ENCODE measurements around the gene AFF2. TPM values are rescaled to one million over a fixed set of nuclear protein-coding genes. Genes with fewer than 3 reads are reported as not detected.

AFF2 gene
- polyA plus RNA-seq, 2 donors: 0.01 to 0.02 TPM

GRCh38 chrX:148961985-148962384, 461.6 kb downstream of the AFF2 start:
- Histone ChIP-seq H3K27ac (ENCODE audit: low read depth in 2 of 2, low read length in 1 of 2) (no peak overlapping the region), H3K9me3 (ENCODE audit: control insufficient read depth in 2 of 2, insufficient read depth in 1 of 2, low read depth in 1 of 2, low read length in 1 of 2) (peaks cover 0 to 3% of the 10 kb centered on the region in 2 donors)
- 78 to 86% methylated on average over 4 of the region's 4 CpGs for WGBS, 2 donors

GRCh38 chrX:148976571-148977400, 476.4 kb downstream of the AFF2 start:
- 51 to 64% methylated on average over 8 of the region's 8 CpGs for WGBS, 2 donors
- no peaks in the 10 kb centered on the region for H3K9me3 ChIP-seq (ENCODE audit: control insufficient read depth in 2 of 2, insufficient read depth in 1 of 2, low read depth in 1 of 2, low read length in 1 of 2)
- no peaks in the 10 kb centered on the region for H3K4me1 ChIP-seq (ENCODE audit: control insufficient read depth in 2 of 2, insufficient read depth in 2 of 2, low read length in 1 of 2)
- H3K27me3 ChIP-seq (ENCODE audit: control insufficient read depth in 1 of 2, insufficient read depth in 2 of 2, low read length in 2 of 2): no peaks in the 10 kb centered on the region
- H3K36me3 ChIP-seq (ENCODE audit: control insufficient read depth in 2 of 2, insufficient read depth in 2 of 2, low read length in 1 of 2): no peaks in the 10 kb centered on the region
- H3K27ac ChIP-seq (ENCODE audit: low read depth in 2 of 2, low read length in 1 of 2): no peak overlapping the region
- H3K4me3 ChIP-seq (ENCODE audit: low read depth in 1 of 2, low read length in 2 of 2): no peak overlapping the region

More at GRCh38 chrX:148961985-148962384, 461.6 kb downstream of the AFF2 start:
- Histone ChIP-seq H3K4me3 (ENCODE audit: low read depth in 1 of 2, low read length in 2 of 2) (no peak overlapping the region), H3K36me3 (ENCODE audit: control insufficient read depth in 2 of 2, insufficient read depth in 2 of 2, low read length in 1 of 2) (no peaks in the 10 kb centered on the region), H3K27me3 (ENCODE audit: control insufficient read depth in 1 of 2, insufficient read depth in 2 of 2, low read length in 2 of 2) (no peaks in the 10 kb centered on the region), H3K4me1 (ENCODE audit: control insufficient read depth in 2 of 2, insufficient read depth in 2 of 2, low read length in 1 of 2) (no peaks in the 10 kb centered on the region)

- no peaks in the 10 kb centered on the region for H3K27me3 ChIP-seq (ENCODE audit: control insufficient read depth in 1 of 2, insufficient read depth in 2 of 2, low read length in 2 of 2)
- 78 to 88% methylated on average over 4 of the region's 4 CpGs for WGBS, 2 donors
- H3K36me3 ChIP-seq (ENCODE audit: control insufficient read depth in 2 of 2, insufficient read depth in 2 of 2, low read length in 1 of 2): no peaks in the 10 kb centered on the region
- no peaks in the 10 kb centered on the region for H3K4me1 ChIP-seq (ENCODE audit: control insufficient read depth in 2 of 2, insufficient read depth in 2 of 2, low read length in 1 of 2)
- no peak overlapping the region for H3K4me3 ChIP-seq (ENCODE audit: low read depth in 1 of 2, low read length in 2 of 2)
- H3K9me3 ChIP-seq (ENCODE audit: control insufficient read depth in 2 of 2, insufficient read depth in 1 of 2, low read depth in 1 of 2, low read length in 1 of 2): no peaks in the 10 kb centered on the region
- H3K27ac ChIP-seq (ENCODE audit: low read depth in 2 of 2, low read length in 1 of 2): no peak overlapping the region
These were observed 479.4 kb downstream of the AFF2 start for GRCh38 chrX:148979786-148980185.

DNA sequence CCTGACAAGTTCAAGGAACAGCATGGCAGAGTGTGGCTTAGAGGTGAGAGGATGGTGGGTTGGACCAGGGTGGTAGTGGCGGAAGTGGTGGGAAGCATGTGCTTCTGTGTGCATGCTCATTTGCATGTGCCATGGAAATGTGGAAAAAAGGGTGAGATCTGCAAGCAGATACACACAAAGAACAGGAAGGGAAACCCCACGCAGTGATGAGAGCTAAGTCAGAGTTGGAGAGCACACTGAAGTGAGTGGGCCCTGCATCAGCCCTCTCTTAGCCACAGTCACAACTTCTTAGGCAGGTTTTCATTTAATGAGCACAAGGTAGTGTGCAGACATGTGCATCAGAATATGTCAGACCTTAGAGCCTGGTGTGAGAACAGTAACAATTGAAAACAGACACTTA, 483.8 kb downstream of the AFF2 start:
- WGBS, 2 donors: 66 to 84% methylated on average over 2 of the region's 2 CpGs
- Histone ChIP-seq H3K4me3 (ENCODE audit: low read depth in 1 of 2, low read length in 2 of 2) (no peak overlapping the region), H3K9me3 (ENCODE audit: control insufficient read depth in 2 of 2, insufficient read depth in 1 of 2, low read depth in 1 of 2, low read length in 1 of 2) (no peaks in the 10 kb centered on the region), H3K36me3 (ENCODE audit: control insufficient read depth in 2 of 2, insufficient read depth in 2 of 2, low read length in 1 of 2) (no peaks in the 10 kb centered on the region), H3K4me1 (ENCODE audit: control insufficient read depth in 2 of 2, insufficient read depth in 2 of 2, low read length in 1 of 2) (no peaks in the 10 kb centered on the region), H3K27me3 (ENCODE audit: control insufficient read depth in 1 of 2, insufficient read depth in 2 of 2, low read length in 2 of 2) (no peaks in the 10 kb centered on the region), H3K27ac (ENCODE audit: low read depth in 2 of 2, low read length in 1 of 2) (no peak overlapping the region)

DNA sequence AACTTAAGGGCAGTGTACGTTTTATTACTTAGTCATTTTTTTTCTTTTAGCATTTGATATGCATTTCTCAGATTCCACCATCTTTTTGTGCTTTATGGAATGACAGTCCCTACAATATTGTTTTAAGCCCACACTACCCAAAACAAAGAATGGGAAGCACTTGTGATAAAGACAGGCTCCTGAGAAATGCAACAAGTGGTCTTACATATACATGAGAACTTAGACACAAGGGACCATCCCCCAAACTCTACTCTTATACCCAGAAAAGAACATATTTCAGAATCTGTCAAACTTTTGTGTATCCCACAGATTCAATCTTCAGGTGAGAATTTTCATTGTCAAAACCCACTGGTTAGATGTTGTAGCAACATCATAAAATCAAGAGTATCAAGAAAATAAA, 491.1 kb downstream of the AFF2 start:
- H3K27ac ChIP-seq (ENCODE audit: low read depth in 2 of 2, low read length in 1 of 2): no peak overlapping the region
- no peaks in the 10 kb centered on the region for H3K27me3 ChIP-seq (ENCODE audit: control insufficient read depth in 1 of 2, insufficient read depth in 2 of 2, low read length in 2 of 2)
- no peaks in the 10 kb centered on the region for H3K9me3 ChIP-seq (ENCODE audit: control insufficient read depth in 2 of 2, insufficient read depth in 1 of 2, low read depth in 1 of 2, low read length in 1 of 2)
- no peak overlapping the region for H3K4me3 ChIP-seq (ENCODE audit: low read depth in 1 of 2, low read length in 2 of 2)
- H3K36me3 ChIP-seq (ENCODE audit: control insufficient read depth in 2 of 2, insufficient read depth in 2 of 2, low read length in 1 of 2): no peaks in the 10 kb centered on the region
- 50 to 67% methylated on average over 1 of the region's 1 CpG for WGBS, 2 donors
- no peaks in the 10 kb centered on the region for H3K4me1 ChIP-seq (ENCODE audit: control insufficient read depth in 2 of 2, insufficient read depth in 2 of 2, low read length in 1 of 2)

GRCh38 chrX:148995661-148996060, 495.2 kb downstream of the AFF2 start:
- no peaks in the 10 kb centered on the region for H3K27me3 ChIP-seq (ENCODE audit: control insufficient read depth in 1 of 2, insufficient read depth in 2 of 2, low read length in 2 of 2)
- H3K4me1 ChIP-seq (ENCODE audit: control insufficient read depth in 2 of 2, insufficient read depth in 2 of 2, low read length in 1 of 2): no peaks in the 10 kb centered on the region
- no peaks in the 10 kb centered on the region for H3K36me3 ChIP-seq (ENCODE audit: control insufficient read depth in 2 of 2, insufficient read depth in 2 of 2, low read length in 1 of 2)
- WGBS, 2 donors: 53 to 54% methylated on average over 3 of the region's 3 CpGs
- H3K9me3 ChIP-seq (ENCODE audit: control insufficient read depth in 2 of 2, insufficient read depth in 1 of 2, low read depth in 1 of 2, low read length in 1 of 2): no peaks in the 10 kb centered on the region
- no peak overlapping the region for H3K27ac ChIP-seq (ENCODE audit: low read depth in 2 of 2, low read length in 1 of 2)
- no peak overlapping the region for H3K4me3 ChIP-seq (ENCODE audit: low read depth in 1 of 2, low read length in 2 of 2)

- Histone ChIP-seq H3K27me3 (ENCODE audit: control insufficient read depth in 1 of 2, insufficient read depth in 2 of 2, low read length in 2 of 2) (no peaks in the 10 kb centered on the region), H3K4me1 (ENCODE audit: control insufficient read depth in 2 of 2, insufficient read depth in 2 of 2, low read length in 1 of 2) (no peaks in the 10 kb centered on the region), H3K9me3 (ENCODE audit: control insufficient read depth in 2 of 2, insufficient read depth in 1 of 2, low read depth in 1 of 2, low read length in 1 of 2) (no peaks in the 10 kb centered on the region), H3K36me3 (ENCODE audit: control insufficient read depth in 2 of 2, insufficient read depth in 2 of 2, low read length in 1 of 2) (no peaks in the 10 kb centered on the region), H3K27ac (ENCODE audit: low read depth in 2 of 2, low read length in 1 of 2) (no peak overlapping the region), H3K4me3 (ENCODE audit: low read depth in 1 of 2, low read length in 2 of 2) (no peak overlapping the region)
- WGBS, 2 donors: 60 to 70% methylated on average over 3 of the region's 3 CpGs
These were observed 501.9 kb downstream of the AFF2 start for GRCh38 chrX:149002320-149002719.

- Histone ChIP-seq H3K4me1 (ENCODE audit: control insufficient read depth in 2 of 2, insufficient read depth in 2 of 2, low read length in 1 of 2) (no peaks in the 10 kb centered on the region), H3K36me3 (ENCODE audit: control insufficient read depth in 2 of 2, insufficient read depth in 2 of 2, low read length in 1 of 2) (no peaks in the 10 kb centered on the region), H3K4me3 (ENCODE audit: low read depth in 1 of 2, low read length in 2 of 2) (no peak overlapping the region), H3K27ac (ENCODE audit: low read depth in 2 of 2, low read length in 1 of 2) (no peak overlapping the region), H3K9me3 (ENCODE audit: control insufficient read depth in 2 of 2, insufficient read depth in 1 of 2, low read depth in 1 of 2, low read length in 1 of 2) (no peaks in the 10 kb centered on the region), H3K27me3 (ENCODE audit: control insufficient read depth in 1 of 2, insufficient read depth in 2 of 2, low read length in 2 of 2) (no peaks in the 10 kb centered on the region)
- 40 to 57% methylated on average over 5 of the region's 5 CpGs for WGBS, 2 donors
These were observed 503.6 kb downstream of the AFF2 start for GRCh38 chrX:149003863-149004660.

DNA sequence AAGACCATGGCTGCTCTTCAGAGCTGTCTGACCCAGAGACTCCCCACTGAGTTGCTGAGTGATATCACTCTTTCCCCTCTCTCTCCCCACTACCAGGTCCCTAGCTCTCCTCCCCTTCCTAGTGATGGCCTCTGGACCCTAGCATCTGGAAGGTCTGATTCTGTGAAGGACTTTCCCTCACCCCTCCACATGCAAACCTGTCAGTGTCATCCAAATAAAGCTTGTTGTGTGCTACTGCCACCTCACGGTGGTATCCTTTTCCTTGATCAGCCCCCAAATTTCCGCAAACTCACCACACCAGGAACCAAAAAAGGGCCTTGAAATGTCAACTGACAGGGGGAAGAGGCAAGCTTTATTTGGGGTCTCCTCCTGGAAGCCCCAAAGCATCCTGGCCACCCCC, 504.5 kb downstream of the AFF2 start:
- H3K4me3 ChIP-seq (ENCODE audit: low read depth in 1 of 2, low read length in 2 of 2): no peak overlapping the region
- no peak overlapping the region for H3K27ac ChIP-seq (ENCODE audit: low read depth in 2 of 2, low read length in 1 of 2)
- no peaks in the 10 kb centered on the region for H3K9me3 ChIP-seq (ENCODE audit: control insufficient read depth in 2 of 2, insufficient read depth in 1 of 2, low read depth in 1 of 2, low read length in 1 of 2)
- no peaks in the 10 kb centered on the region for H3K4me1 ChIP-seq (ENCODE audit: control insufficient read depth in 2 of 2, insufficient read depth in 2 of 2, low read length in 1 of 2)
- no peaks in the 10 kb centered on the region for H3K27me3 ChIP-seq (ENCODE audit: control insufficient read depth in 1 of 2, insufficient read depth in 2 of 2, low read length in 2 of 2)
- no peaks in the 10 kb centered on the region for H3K36me3 ChIP-seq (ENCODE audit: control insufficient read depth in 2 of 2, insufficient read depth in 2 of 2, low read length in 1 of 2)
- WGBS, 2 donors: 46 to 73% methylated on average over 2 of the region's 2 CpGs
